Loucy (cell line): ENCODE results near the gene SYDE2.

Experiments
- H2AFZ ChIP-seq: fragments of 200-600 bp; sonication (generic); 2 replicates; pipeline ENCODE4 v1.6.0; 2016; ENCODE audit warnings: antibody characterized with exemption, mild to moderate bottlenecking, low read length, moderate library complexity
- H3F3A ChIP-seq: fragments of 200-600 bp; 2 replicates; pipeline ENCODE4 v1.6.0; 2016; ENCODE audit warnings: antibody characterized with exemption, low read depth, mild to moderate bottlenecking
- H3K27me3 ChIP-seq: fragments of 200-600 bp; sonication (generic); 2 replicates; pipeline ENCODE4 v1.6.1; 2014; ENCODE audit warnings: low read length, mild to moderate bottlenecking; ENCODE audit not compliant: insufficient read depth, poor library complexity, severe bottlenecking
- H3K36me3 ChIP-seq: fragments of 200-600 bp; sonication (generic); 2 replicates; pipeline ENCODE4 v1.6.1; 2016; ENCODE audit warnings: low read length; ENCODE audit not compliant: insufficient read depth
- H3K4me1 ChIP-seq: fragments of 200-600 bp; sonication (generic); 2 replicates; pipeline ENCODE4 v1.5.1; 2014; ENCODE audit warnings: low read length, mild to moderate bottlenecking; ENCODE audit not compliant: insufficient read depth, poor library complexity, severe bottlenecking
- H3K4me2 ChIP-seq: fragments of 200-600 bp; sonication (generic); 2 replicates; pipeline ENCODE4 v1.6.0; 2014; ENCODE audit warnings: antibody characterized with exemption, low read length, low read depth, mild to moderate bottlenecking; ENCODE audit not compliant: poor library complexity, severe bottlenecking
- H3K4me3 ChIP-seq: fragments of 200-600 bp; sonication (generic); 2 replicates; pipeline ENCODE4 v1.5.1; 2014; ENCODE audit warnings: low read length, mild to moderate bottlenecking, mixed read lengths; ENCODE audit not compliant: poor library complexity, severe bottlenecking
- H3K79me2 ChIP-seq: fragments of 200-600 bp; sonication (generic); 2 replicates; pipeline ENCODE4 v1.6.1; 2014; ENCODE audit warnings: low read length; ENCODE audit not compliant: insufficient read depth
- H3K9ac ChIP-seq: fragments of 200-600 bp; sonication (generic); 2 replicates; pipeline ENCODE4 v1.6.0; 2014; ENCODE audit warnings: mild to moderate bottlenecking, low read depth, low read length, moderate library complexity; ENCODE audit not compliant: poor library complexity, severe bottlenecking
- H3K9me2 ChIP-seq: fragments of 200-600 bp; sonication (generic); replicated peaks from 2 replicates; pipeline ENCODE4 v1.6.1; 2016; ENCODE audit warnings: low read depth, low read length, mixed read lengths
- H3K9me3 ChIP-seq: fragments of 200-600 bp; sonication (generic); 2 replicates; pipeline ENCODE4 v1.6.1; 2014; ENCODE audit warnings: mild to moderate bottlenecking, antibody characterized with exemption, low read length, low read depth; ENCODE audit not compliant: insufficient read depth
- H4K20me1 ChIP-seq: fragments of 200-600 bp; sonication (generic); 2 replicates; pipeline ENCODE4 v1.6.0; 2014; ENCODE audit warnings: antibody characterized with exemption, low read length, mild to moderate bottlenecking; ENCODE audit not compliant: insufficient read depth, poor library complexity, severe bottlenecking
- EZH2phosphoT487 ChIP-seq: fragments of 200-600 bp; IDR thresholded peaks from 2 replicates; pipeline ENCODE4 v1.6.1; 2018; ENCODE audit warnings: antibody characterized with exemption, mild to moderate bottlenecking, moderate library complexity, borderline replicate concordance
- TF ChIP-seq, protein P1 (sequence below): fragments of 200-600 bp; sonication (generic); conservative IDR thresholded peaks from 2 replicates; pipeline ENCODE4 v1.5.1; 2014; ENCODE audit warnings: mild to moderate bottlenecking, antibody characterized with exemption, low read length

Gene SYDE2

GRCh38 chr1:85166351-85166750, 34.5 kb downstream of the SYDE2 start:
- H3K27me3 ChIP-seq, result no peaks in the 10 kb centered on the region
- no peak for TF ChIP-seq EZH2phosphoT487
- TF ChIP-seq, protein P1, sequence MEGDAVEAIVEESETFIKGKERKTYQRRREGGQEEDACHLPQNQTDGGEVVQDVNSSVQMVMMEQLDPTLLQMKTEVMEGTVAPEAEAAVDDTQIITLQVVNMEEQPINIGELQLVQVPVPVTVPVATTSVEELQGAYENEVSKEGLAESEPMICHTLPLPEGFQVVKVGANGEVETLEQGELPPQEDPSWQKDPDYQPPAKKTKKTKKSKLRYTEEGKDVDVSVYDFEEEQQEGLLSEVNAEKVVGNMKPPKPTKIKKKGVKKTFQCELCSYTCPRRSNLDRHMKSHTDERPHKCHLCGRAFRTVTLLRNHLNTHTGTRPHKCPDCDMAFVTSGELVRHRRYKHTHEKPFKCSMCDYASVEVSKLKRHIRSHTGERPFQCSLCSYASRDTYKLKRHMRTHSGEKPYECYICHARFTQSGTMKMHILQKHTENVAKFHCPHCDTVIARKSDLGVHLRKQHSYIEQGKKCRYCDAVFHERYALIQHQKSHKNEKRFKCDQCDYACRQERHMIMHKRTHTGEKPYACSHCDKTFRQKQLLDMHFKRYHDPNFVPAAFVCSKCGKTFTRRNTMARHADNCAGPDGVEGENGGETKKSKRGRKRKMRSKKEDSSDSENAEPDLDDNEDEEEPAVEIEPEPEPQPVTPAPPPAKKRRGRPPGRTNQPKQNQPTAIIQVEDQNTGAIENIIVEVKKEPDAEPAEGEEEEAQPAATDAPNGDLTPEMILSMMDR, result no peak
- no peaks in the 10 kb centered on the region for H3K9me2 ChIP-seq
- H3K9ac ChIP-seq, result no peak overlapping the region
- no peaks in the 10 kb centered on the region for H3K79me2 ChIP-seq
- no peaks in the 10 kb centered on the region for H4K20me1 ChIP-seq
- H3K36me3 ChIP-seq, result no peaks in the 10 kb centered on the region
- no peaks in the 10 kb centered on the region for H3K4me1 ChIP-seq
- H3F3A ChIP-seq, result no peaks in the 10 kb centered on the region
- H3K4me2 ChIP-seq, result no peak overlapping the region
- H3K9me3 ChIP-seq, result no peaks in the 10 kb centered on the region
- H2AFZ ChIP-seq, result no peak overlapping the region
- H3K4me3 ChIP-seq, result no peak overlapping the region

GRCh38 chr1:85158910-85159309, 41.9 kb downstream of the SYDE2 start:
- no peak for TF ChIP-seq EZH2phosphoT487
- TF ChIP-seq, protein P1, result no peak
- Histone ChIP-seq H3K36me3 (no peaks in the 10 kb centered on the region), H3K27me3 (no peaks in the 10 kb centered on the region), H3K4me1 (no peaks in the 10 kb centered on the region), H4K20me1 (no peaks in the 10 kb centered on the region), H3K79me2 (no peaks in the 10 kb centered on the region), H3K4me3 (no peak overlapping the region), H3K9me2 (no peaks in the 10 kb centered on the region), H2AFZ (no peak overlapping the region), H3F3A (no peaks in the 10 kb centered on the region), H3K9ac (no peak overlapping the region), H3K4me2 (no peak overlapping the region), H3K9me3 (no peaks in the 10 kb centered on the region)

DNA sequence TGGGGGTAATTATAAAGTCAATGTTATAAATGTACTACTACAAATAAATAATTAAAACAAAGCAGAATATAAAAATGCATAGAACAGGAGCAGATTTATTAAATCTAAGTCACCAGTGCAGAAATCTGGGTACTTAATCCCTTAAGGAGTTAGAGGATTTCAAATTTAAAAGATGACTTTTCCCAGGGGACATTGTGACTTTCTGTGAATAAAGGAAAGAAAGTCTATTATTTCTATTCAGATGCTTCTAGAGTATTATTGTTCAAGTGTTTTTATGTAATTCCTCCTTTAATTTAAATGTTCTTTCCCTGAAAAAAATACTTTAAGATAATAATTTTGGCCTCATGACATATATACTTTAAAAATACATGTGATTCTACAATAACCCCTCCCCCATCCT, 43.4 kb downstream of the SYDE2 start:
- H3K4me2 ChIP-seq, result no peak overlapping the region
- H3K9me3 ChIP-seq, result no peaks in the 10 kb centered on the region
- no peaks in the 10 kb centered on the region for H3K36me3 ChIP-seq
- no peaks in the 10 kb centered on the region for H3K4me1 ChIP-seq
- H3K4me3 ChIP-seq, result no peak overlapping the region
- no peaks in the 10 kb centered on the region for H4K20me1 ChIP-seq
- H3F3A ChIP-seq, result no peaks in the 10 kb centered on the region
- H3K79me2 ChIP-seq, result no peaks in the 10 kb centered on the region
- no peak for TF ChIP-seq EZH2phosphoT487
- TF ChIP-seq, protein P1, result no peak
- H3K9me2 ChIP-seq, result no peaks in the 10 kb centered on the region
- H3K9ac ChIP-seq, result no peak overlapping the region
- no peak overlapping the region for H2AFZ ChIP-seq
- H3K27me3 ChIP-seq, result no peaks in the 10 kb centered on the region
